Measurements from ENCODE around the gene SNX24.

The SNX24 gene

GRCh38 chr5:123035360-123035917, 190.0 kb downstream of the SNX24 start:
- Histone ChIP-seq H3K36me3 (ENCODE audit: insufficient read depth, low read length) (no peaks in the 10 kb centered on the region), H3K4me1 (ENCODE audit: insufficient read depth, low read length) (peaks cover 12% of the 10 kb centered on the region), H3K27ac (ENCODE audit: low read depth, low read length) (peak overlapping the region; percentile 94), H3K27me3 (ENCODE audit: control insufficient read depth in 1 of 2, insufficient read depth in 2 of 2, low read length in 2 of 2) (no peaks in the 10 kb centered on the region), H3K9ac (ENCODE audit: low read length) (peak overlapping the region; percentile 1), H3K4me3 (ENCODE audit: low read depth in 1 of 2, low read length in 2 of 2) (peak overlapping the region; percentile 86 to 96), H3K9me3 (ENCODE audit: low read length) (no peaks in the 10 kb centered on the region)

- no peaks in the 10 kb centered on the region for H3K9me3 ChIP-seq (ENCODE audit: low read length)
- peak overlapping the region; percentile 94 for H3K27ac ChIP-seq (ENCODE audit: low read depth, low read length)
- no peaks in the 10 kb centered on the region for H3K36me3 ChIP-seq (ENCODE audit: insufficient read depth, low read length)
- H3K9ac ChIP-seq (ENCODE audit: low read length): peak overlapping the region; percentile 55
- peak overlapping the region; percentile 86 to 96 for H3K4me3 ChIP-seq (ENCODE audit: low read depth in 1 of 2, low read length in 2 of 2)
- H3K27me3 ChIP-seq (ENCODE audit: control insufficient read depth in 1 of 2, insufficient read depth in 2 of 2, low read length in 2 of 2): no peaks in the 10 kb centered on the region
- H3K4me1 ChIP-seq (ENCODE audit: insufficient read depth, low read length): peaks cover 12% of the 10 kb centered on the region
These were observed 190.5 kb downstream of the SNX24 start for GRCh38 chr5:123035918-123036390.

DNA sequence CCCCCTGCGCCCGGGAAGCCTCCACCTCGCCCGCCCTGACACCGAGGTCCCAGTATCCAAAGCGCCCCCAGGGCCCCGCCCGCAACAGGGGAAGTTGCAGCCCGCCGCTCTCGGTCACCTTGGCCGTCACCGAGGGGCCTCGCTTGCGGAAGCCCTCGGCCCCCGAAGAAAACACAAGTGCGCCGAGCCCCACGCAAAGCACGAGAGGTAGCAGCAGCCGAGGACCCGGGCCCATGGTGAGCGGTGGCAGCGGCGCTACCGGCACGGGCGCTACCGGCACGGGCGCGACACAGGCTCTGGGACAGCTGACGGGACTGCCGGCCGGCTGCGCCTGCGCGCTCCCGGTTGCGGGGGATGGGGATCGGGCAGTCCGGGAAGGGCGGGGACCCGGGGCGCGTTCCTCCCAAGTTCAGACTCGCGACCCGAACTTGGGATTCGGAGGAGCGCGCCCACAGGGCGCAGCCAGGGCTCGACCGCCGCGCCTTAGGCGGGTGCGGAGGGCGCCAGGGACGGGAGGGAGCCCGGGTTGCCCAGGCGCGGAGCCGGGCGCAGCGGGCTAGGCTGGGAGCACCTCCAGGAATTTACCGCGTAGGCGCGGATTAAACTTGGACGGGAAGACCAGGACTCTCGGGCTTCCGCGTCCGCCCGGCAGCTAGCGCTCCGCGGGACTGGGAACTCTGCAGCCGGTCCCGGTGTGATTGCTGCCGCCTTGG, 191.1 kb downstream of the SNX24 start, which contains the start of gene PPIC:
Gene PPIC, minus strand, starts transcription at position 335 of the 713 bp plus-strand sequence. Its CDS starts 100 bp downstream, at position 235.
- H3K4me1 ChIP-seq (ENCODE audit: insufficient read depth, low read length): peaks cover 12% of the 10 kb centered on the region
- no peaks in the 10 kb centered on the region for H3K9me3 ChIP-seq (ENCODE audit: low read length)
- H3K36me3 ChIP-seq (ENCODE audit: insufficient read depth, low read length): no peaks in the 10 kb centered on the region
- peak within 1 kb of the TSS; percentile 55 for H3K9ac ChIP-seq (ENCODE audit: low read length)
- peak within 1 kb of the TSS; percentile 86 to 96 for H3K4me3 ChIP-seq (ENCODE audit: low read depth in 1 of 2, low read length in 2 of 2)
- H3K27ac ChIP-seq (ENCODE audit: low read depth, low read length): peak within 1 kb of the TSS; percentile 94
- H3K27me3 ChIP-seq (ENCODE audit: control insufficient read depth in 1 of 2, insufficient read depth in 2 of 2, low read length in 2 of 2): no peaks in the 10 kb centered on the region

DNA sequence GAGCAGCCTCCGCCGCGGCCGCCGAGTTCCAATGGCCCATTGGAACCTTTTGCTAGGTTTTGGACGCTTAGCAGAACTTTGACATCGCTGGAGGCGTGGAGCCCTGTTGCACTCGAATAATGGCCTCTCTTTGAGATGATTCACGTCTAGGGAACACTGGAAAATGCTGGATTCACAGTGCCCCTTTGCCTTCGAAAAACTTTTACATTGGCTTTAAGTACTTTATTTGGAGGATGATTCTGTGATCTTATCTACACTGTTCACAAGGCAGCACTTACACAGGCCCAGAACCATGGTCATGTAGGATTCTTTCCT, 191.6 kb downstream of the SNX24 start:
- no peaks in the 10 kb centered on the region for H3K27me3 ChIP-seq (ENCODE audit: control insufficient read depth in 1 of 2, insufficient read depth in 2 of 2, low read length in 2 of 2)
- peak overlapping the region; percentile 55 for H3K9ac ChIP-seq (ENCODE audit: low read length)
- peaks cover 12% of the 10 kb centered on the region for H3K4me1 ChIP-seq (ENCODE audit: insufficient read depth, low read length)
- no peaks in the 10 kb centered on the region for H3K36me3 ChIP-seq (ENCODE audit: insufficient read depth, low read length)
- H3K27ac ChIP-seq (ENCODE audit: low read depth, low read length): peak overlapping the region; percentile 94
- peak overlapping the region; percentile 86 to 96 for H3K4me3 ChIP-seq (ENCODE audit: low read depth in 1 of 2, low read length in 2 of 2)
- H3K9me3 ChIP-seq (ENCODE audit: low read length): no peaks in the 10 kb centered on the region

DNA sequence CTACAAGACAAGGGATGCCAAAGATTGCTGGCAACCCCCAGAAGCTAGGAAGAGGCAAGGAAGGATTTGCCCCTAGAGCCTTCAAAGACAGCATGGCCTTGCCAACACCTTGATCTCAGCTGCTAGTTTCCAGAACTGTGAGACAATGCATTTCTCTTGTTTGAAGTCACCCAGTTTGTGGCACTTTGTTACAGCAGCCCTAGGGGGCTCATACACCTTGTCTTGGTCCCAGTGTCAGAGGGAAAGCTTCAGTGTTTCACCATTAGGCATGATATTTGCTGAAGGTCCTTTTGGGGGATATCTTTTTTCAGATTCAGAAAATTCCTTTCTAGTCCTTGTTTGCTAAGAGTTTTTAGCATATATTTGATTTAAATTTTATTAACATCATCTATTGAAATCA, 194.3 kb downstream of the SNX24 start:
- H3K4me3 ChIP-seq (ENCODE audit: low read depth in 1 of 2, low read length in 2 of 2): no peak overlapping the region
- H3K36me3 ChIP-seq (ENCODE audit: insufficient read depth, low read length): no peaks in the 10 kb centered on the region
- H3K4me1 ChIP-seq (ENCODE audit: insufficient read depth, low read length): peaks cover 23% of the 10 kb centered on the region
- no peaks in the 10 kb centered on the region for H3K27me3 ChIP-seq (ENCODE audit: control insufficient read depth in 1 of 2, insufficient read depth in 2 of 2, low read length in 2 of 2)
- H3K27ac ChIP-seq (ENCODE audit: low read depth, low read length): no peak overlapping the region
- H3K9me3 ChIP-seq (ENCODE audit: low read length): no peaks in the 10 kb centered on the region
- H3K9ac ChIP-seq (ENCODE audit: low read length): no peak overlapping the region

- no peak overlapping the region for H3K9ac ChIP-seq (ENCODE audit: low read length)
- no peaks in the 10 kb centered on the region for H3K36me3 ChIP-seq (ENCODE audit: insufficient read depth, low read length)
- H3K27ac ChIP-seq (ENCODE audit: low read depth, low read length): no peak overlapping the region
- peaks cover 16% of the 10 kb centered on the region for H3K4me1 ChIP-seq (ENCODE audit: insufficient read depth, low read length)
- H3K4me3 ChIP-seq (ENCODE audit: low read depth in 1 of 2, low read length in 2 of 2): no peak overlapping the region
- no peaks in the 10 kb centered on the region for H3K27me3 ChIP-seq (ENCODE audit: control insufficient read depth in 1 of 2, insufficient read depth in 2 of 2, low read length in 2 of 2)
- no peaks in the 10 kb centered on the region for H3K9me3 ChIP-seq (ENCODE audit: low read length)
These were observed 199.7 kb downstream of the SNX24 start for GRCh38 chr5:123044926-123045617.

- Histone ChIP-seq H3K9ac (ENCODE audit: low read length) (no peak overlapping the region), H3K27me3 (ENCODE audit: control insufficient read depth in 1 of 2, insufficient read depth in 2 of 2, low read length in 2 of 2) (no peaks in the 10 kb centered on the region), H3K4me3 (ENCODE audit: low read depth in 1 of 2, low read length in 2 of 2) (no peak overlapping the region), H3K27ac (ENCODE audit: low read depth, low read length) (peak overlapping the region; percentile 14), H3K9me3 (ENCODE audit: low read length) (no peaks in the 10 kb centered on the region), H3K36me3 (ENCODE audit: insufficient read depth, low read length) (no peaks in the 10 kb centered on the region), H3K4me1 (ENCODE audit: insufficient read depth, low read length) (peaks cover 16% of the 10 kb centered on the region)
These were observed 200.8 kb downstream of the SNX24 start for GRCh38 chr5:123046222-123046621.

- no peaks in the 10 kb centered on the region for H3K36me3 ChIP-seq (ENCODE audit: insufficient read depth, low read length)
- H3K27me3 ChIP-seq (ENCODE audit: control insufficient read depth in 1 of 2, insufficient read depth in 2 of 2, low read length in 2 of 2): no peaks in the 10 kb centered on the region
- no peak overlapping the region for H3K9ac ChIP-seq (ENCODE audit: low read length)
- H3K4me3 ChIP-seq (ENCODE audit: low read depth in 1 of 2, low read length in 2 of 2): no peak overlapping the region
- H3K4me1 ChIP-seq (ENCODE audit: insufficient read depth, low read length): peaks cover 16% of the 10 kb centered on the region
- H3K27ac ChIP-seq (ENCODE audit: low read depth, low read length): no peak overlapping the region
- no peaks in the 10 kb centered on the region for H3K9me3 ChIP-seq (ENCODE audit: low read length)
These were observed 202.3 kb downstream of the SNX24 start for GRCh38 chr5:123047706-123048105.

DNA sequence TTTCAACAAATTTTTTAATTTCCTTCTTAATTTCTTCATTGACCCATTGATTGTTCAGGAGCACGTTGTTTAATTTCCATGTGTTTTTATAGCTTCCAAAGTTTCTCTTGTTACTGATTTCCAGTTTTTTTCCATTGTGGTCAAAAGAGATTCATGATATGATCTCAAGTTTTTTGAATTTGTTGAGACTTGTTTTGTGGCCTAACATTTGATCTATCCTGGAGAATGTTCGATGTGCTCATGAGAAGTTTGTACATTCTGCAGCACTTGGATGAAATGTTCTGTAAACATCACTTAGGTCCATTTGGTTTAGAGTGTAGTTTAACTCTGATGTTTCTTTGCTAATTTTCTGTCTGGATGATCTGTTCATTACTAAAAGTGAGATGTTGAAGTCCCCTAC, 205.8 kb downstream of the SNX24 start:
- H3K9ac ChIP-seq (ENCODE audit: low read length): no peak overlapping the region
- no peaks in the 10 kb centered on the region for H3K27me3 ChIP-seq (ENCODE audit: control insufficient read depth in 1 of 2, insufficient read depth in 2 of 2, low read length in 2 of 2)
- H3K9me3 ChIP-seq (ENCODE audit: low read length): no peaks in the 10 kb centered on the region
- H3K4me3 ChIP-seq (ENCODE audit: low read depth in 1 of 2, low read length in 2 of 2): no peak overlapping the region
- no peak overlapping the region for H3K27ac ChIP-seq (ENCODE audit: low read depth, low read length)
- H3K4me1 ChIP-seq (ENCODE audit: insufficient read depth, low read length): no peaks in the 10 kb centered on the region
- H3K36me3 ChIP-seq (ENCODE audit: insufficient read depth, low read length): no peaks in the 10 kb centered on the region
